CD14-positive monocyte (primary cell): Measurements from ENCODE around the gene FBXW12. TPM values are rescaled to one million over a fixed set of nuclear protein-coding genes. Genes with fewer than 3 reads are reported as not detected.

Experiments used
- DNase-seq, 3 donors: peaks; one replicate each; pipeline ENCODE4 v3.0.0-alpha.2; 2011 to 2022
- H2AFZ ChIP-seq: 2 replicates; pipeline ENCODE4 v1.6.0; 2012; ENCODE audit warnings: mild to moderate bottlenecking, low read depth, low read length, inconsistent platforms; ENCODE audit not compliant: insufficient read depth, poor library complexity, severe bottlenecking
- H3K27ac ChIP-seq, 2 donors: 1 replicate in 1 of 2; 2 replicates in 1 of 2; pipeline ENCODE4 v1.5.1; 2012 to 2013; ENCODE audit warnings: low read length in 2 of 2, control low read depth in 1 of 2, inconsistent platforms in 1 of 2, low read depth in 1 of 2, mild to moderate bottlenecking in 1 of 2
- H3K27me3 ChIP-seq, 2 donors: one replicate each; pipeline versions ENCODE4 v1.6.0 to v1.6.1; 2011 to 2013; ENCODE audit warnings: low read length in 2 of 2; ENCODE audit not compliant: control insufficient read depth in 2 of 2, insufficient read depth in 2 of 2
- H3K36me3 ChIP-seq, 2 donors: replicated peaks in 1 of 2; 1 replicate in 1 of 2; 2 replicates in 1 of 2; pipeline versions ENCODE4 v1.5.1 to v1.6.1; 2012 to 2013; ENCODE audit warnings: low read length in 2 of 2, control low read depth in 1 of 2, inconsistent platforms in 1 of 2, mild to moderate bottlenecking in 1 of 2; ENCODE audit not compliant: insufficient read depth in 2 of 2, control insufficient read depth in 1 of 2
- H3K4me1 ChIP-seq, 2 donors: 1 replicate in 1 of 2; 2 replicates in 1 of 2; pipeline versions ENCODE4 v1.5.1 to v1.6.1; 2012 to 2013; ENCODE audit warnings: low read length in 2 of 2, control low read depth in 1 of 2, inconsistent platforms in 1 of 2, mild to moderate bottlenecking in 1 of 2, moderate library complexity in 1 of 2; ENCODE audit not compliant: insufficient read depth in 2 of 2, control insufficient read depth in 1 of 2
- H3K4me2 ChIP-seq: replicated peaks from 2 replicates; pipeline ENCODE3; 2012; ENCODE audit warnings: low read length, moderate library complexity, mild to moderate bottlenecking; ENCODE audit not compliant: poor library complexity, severe bottlenecking; ENCODE audit errors: extremely low read depth
- H3K4me3 ChIP-seq, 3 experiments: fragments of 200-600 bp in 1 of 3; sonication (generic) in 1 of 3; replicated peaks in 1 of 3; 1 replicate in 2 of 3; 2 replicates in 1 of 3; pipeline ENCODE4 v1.5.1; 2011 to 2013; ENCODE audit warnings: low read length in 3 of 3, mild to moderate bottlenecking in 3 of 3, control low read depth in 2 of 3, low read depth in 2 of 3, inconsistent platforms in 1 of 3, moderate library complexity in 1 of 3
- H3K79me2 ChIP-seq: 2 replicates; pipeline ENCODE4 v1.6.0; 2012; ENCODE audit warnings: mild to moderate bottlenecking, control low read depth, inconsistent platforms, low read length, moderate library complexity; ENCODE audit not compliant: insufficient read depth
- H3K9ac ChIP-seq: 2 replicates; pipeline ENCODE4 v1.6.0; 2017; ENCODE audit warnings: low read length, mild to moderate bottlenecking; ENCODE audit not compliant: insufficient read depth, poor library complexity, severe bottlenecking
- H3K9me3 ChIP-seq, 2 donors: replicated peaks in 1 of 2; 1 replicate in 1 of 2; 2 replicates in 1 of 2; pipeline versions ENCODE4 v1.5.1 to v1.6.1; 2012 to 2013; ENCODE audit warnings: low read length in 2 of 2, control low read depth in 1 of 2; ENCODE audit not compliant: control insufficient read depth in 1 of 2, insufficient read depth in 1 of 2
- H4K20me1 ChIP-seq: 2 replicates; pipeline ENCODE4 v1.6.0; 2012; ENCODE audit warnings: mild to moderate bottlenecking, low read length, control low read depth, moderate library complexity; ENCODE audit not compliant: insufficient read depth
- H3K27ac Mint-ChIP-seq, 7 donors: one replicate each; pipeline ENCODE4 v1.8.0; 2020; ENCODE audit warnings: mild to moderate bottlenecking in 7 of 7, mixed read lengths in 7 of 7, moderate library complexity in 6 of 7, inconsistent platforms in 2 of 7
- H3K27me3 Mint-ChIP-seq, 3 donors: one replicate each; pipeline ENCODE4 v1.8.0; 2021 to 2022; ENCODE audit warnings: low read depth in 3 of 3, mild to moderate bottlenecking in 3 of 3, mixed read lengths in 3 of 3, moderate library complexity in 3 of 3, inconsistent platforms in 1 of 3
- H3K36me3 Mint-ChIP-seq, 2 donors: one replicate each; pipeline ENCODE4 v1.8.0; 2020; ENCODE audit warnings: mixed read lengths in 2 of 2, inconsistent platforms in 1 of 2, mild to moderate bottlenecking in 1 of 2
- H3K4me1 Mint-ChIP-seq: one replicate; pipeline ENCODE4 v1.8.0; 2020; ENCODE audit warnings: mild to moderate bottlenecking, mixed read lengths
- H3K4me3 Mint-ChIP-seq, 2 donors: one replicate each; pipeline ENCODE4 v1.8.0; 2020; ENCODE audit warnings: mild to moderate bottlenecking in 2 of 2, mixed read lengths in 2 of 2, moderate library complexity in 1 of 2
- H3K9me3 Mint-ChIP-seq, 7 donors: one replicate each; pipeline ENCODE4 v1.8.0; 2020 to 2022; ENCODE audit warnings: mixed read lengths in 7 of 7, mild to moderate bottlenecking in 6 of 7, moderate library complexity in 6 of 7, inconsistent platforms in 2 of 7
- CTCF ChIP-seq: fragments of 200-600 bp; IDR thresholded peaks from one replicate; pipeline ENCODE4 v1.8.0; 2022; ENCODE audit warnings: antibody characterized with exemption, mild to moderate bottlenecking
- WGBS: methylation state at CpG from one replicate; pipeline ENCODE4 v1.1.5; 2013; ENCODE audit warnings: missing lambda C conversion rate; ENCODE audit not compliant: insufficient coverage; 5-methylcytosine and 5-hydroxymethylcytosine counted together
- intact Hi-C, 2 donors: fragments of 100-400 bp; cut with micrococcal nuclease; formaldehyde crosslinking; loops; one replicate each; pipeline versions ENCODE4 v1.15.0 to v1.15.1; 2023
- polyA plus RNA-seq, 3 donors: library from polyadenylated mRNA; depleted of rRNA in 1 of 3; unstranded in 2 of 3; stranded (reverse) in 1 of 3; fragments of 300-500 nt in 2 of 3; fragments of >200 nt in 1 of 3; fragmentation: Illumina TruSeq in 2 of 3; gene quantifications; 1 replicate in 2 of 3; 2 replicates in 1 of 3; pipeline ENCODE4 v1.2.3, GENCODE V29; 2012 to 2021

Gene FBXW12
- polyA plus RNA-seq, 3 donors, result not detected

- Histone ChIP-seq H3K36me3 (no peaks in the 10 kb centered on the region), H3K4me3 (no peak overlapping the region), H4K20me1 (no peaks in the 10 kb centered on the region), H3K27me3 (no peaks in the 10 kb centered on the region), H3K79me2 (no peaks in the 10 kb centered on the region), H3K27ac (no peak overlapping the region), H2AFZ (no peak overlapping the region), H3K4me1 (peaks cover 14 to 18% of the 10 kb centered on the region in 2 donors), H3K9me3 (peaks cover 3 to 4% of the 10 kb centered on the region in 2 donors), H3K4me2 (no peak overlapping the region), H3K9ac (no peak overlapping the region)
- Mint-ChIP-seq H3K27me3 (peaks cover 0 to 3% (median 1%) of the 10 kb centered on the region in 3 donors), H3K4me1 (peaks cover 34% of the 10 kb centered on the region), H3K9me3 (peaks cover under 1 to 16% (median 4%) of the 10 kb centered on the region in 7 donors), H3K36me3 (no peaks in the 10 kb centered on the region), H3K4me3 (no peak overlapping the region), H3K27ac (no peak overlapping the region)
- TF ChIP-seq CTCF, result no peak
- DNase-seq, result no peak
- intact Hi-C loops, result no loop called here
These were observed 4.8 kb upstream of the FBXW12 start for GRCh38 chr3:48367201-48367600.

GRCh38 chr3:48369693-48370332 is 2.2 kb upstream of the FBXW12 start:
- peaks cover 14 to 18% of the 10 kb centered on the region in 2 donors for H3K4me1 ChIP-seq
- H3K4me3 Mint-ChIP-seq, result no peak overlapping the region
- H3K4me3 ChIP-seq, result no peak overlapping the region
- WGBS, result 94% methylated on average over 4 of the region's 7 CpGs
- no peak for DNase-seq
- H3K4me1 Mint-ChIP-seq, result peaks cover 33% of the 10 kb centered on the region
- H3K9me3 ChIP-seq, result no peaks in the 10 kb centered on the region
- no peak overlapping the region for H3K27ac ChIP-seq
- no peaks in the 10 kb centered on the region for H3K36me3 ChIP-seq
- H2AFZ ChIP-seq, result no peak overlapping the region
- no peaks in the 10 kb centered on the region for H3K79me2 ChIP-seq
- peak overlapping the region in 2 of 7 donors; percentile 38 to 61 for H3K27ac Mint-ChIP-seq
- H3K36me3 Mint-ChIP-seq, result no peaks in the 10 kb centered on the region
- no peak overlapping the region for H3K9ac ChIP-seq
- intact Hi-C loops, result no loop called here
- H4K20me1 ChIP-seq, result no peaks in the 10 kb centered on the region
- H3K27me3 Mint-ChIP-seq, result peaks cover 0 to 3% (median 0%) of the 10 kb centered on the region in 3 donors
- H3K9me3 Mint-ChIP-seq, result peaks cover 0 to 2% (median 0%) of the 10 kb centered on the region in 7 donors
- H3K4me2 ChIP-seq, result no peak overlapping the region
- H3K27me3 ChIP-seq, result no peaks in the 10 kb centered on the region
- TF ChIP-seq CTCF, result no peak
